ENCODE measurements around the gene ANP32E.

The ANP32E gene

DNA sequence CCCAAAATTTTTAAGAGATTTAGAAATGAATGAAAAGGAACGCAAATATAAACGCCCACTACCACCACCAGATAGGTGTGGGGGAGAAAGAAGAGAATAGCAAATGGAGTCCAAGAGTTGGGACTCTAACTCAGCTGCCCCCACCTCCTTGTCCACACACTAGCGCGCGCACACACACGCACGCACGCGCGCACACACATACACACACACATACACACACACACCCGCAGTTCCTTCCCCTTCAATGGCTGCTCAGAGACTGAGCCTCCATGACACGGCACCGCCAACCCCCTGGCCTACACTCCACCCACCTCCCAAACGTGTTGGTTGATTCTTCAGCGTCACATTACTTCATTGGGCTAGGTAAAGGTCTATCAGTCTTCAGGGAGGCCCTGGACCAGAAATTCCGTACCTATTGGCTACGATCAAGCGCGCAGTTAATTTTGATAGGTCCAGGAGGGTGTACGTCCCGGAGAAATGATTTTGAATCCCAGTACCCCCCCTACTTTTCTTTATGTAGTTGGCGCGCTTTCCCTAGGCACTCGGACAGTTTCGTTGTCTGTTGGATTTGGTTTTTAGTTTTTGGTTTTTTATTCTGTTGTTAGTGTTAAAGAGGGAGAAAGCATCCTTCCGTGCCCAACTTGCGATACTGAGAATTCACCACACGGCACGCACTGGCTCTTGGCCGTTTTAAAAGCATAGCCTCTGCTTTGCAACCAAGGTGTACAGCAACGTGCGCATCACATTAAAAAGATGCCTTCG lies at the start of gene ANP32E:
ANP32E (minus strand) TSS at position 261 of the 762 bp plus-strand sequence. CDS start 326 bp downstream, outside the sequence.
- peak; percentile 90 for DNase-seq

GRCh38 chr1:150283260-150283659 lies 47.3 kb upstream of the ANP32E start:
- no peak for DNase-seq

- no peak for DNase-seq
Measured at GRCh38 chr1:150282558-150282958, 46.6 kb upstream of the ANP32E start.

- DNase-seq: peak; percentile 80
Measured at GRCh38 chr1:150281758-150282557, 46.0 kb upstream of the ANP32E start, which contains the start of gene CIART. Gene CIART (plus strand): TSS chr1:150282554. CDS start chr1:150283268, 714 bp downstream.

- peak; percentile 67 for DNase-seq
Measured at GRCh38 chr1:150281221-150281757, 45.4 kb upstream of the ANP32E start.

- DNase-seq: no peak
Measured at GRCh38 chr1:150280138-150280707, 44.3 kb upstream of the ANP32E start.

GRCh38 chr1:150273311-150273710 lies 37.4 kb upstream of the ANP32E start:
- DNase-seq: no peak

GRCh38 chr1:150271291-150271959 lies 35.5 kb upstream of the ANP32E start:
- no peak for DNase-seq

GRCh38 chr1:150269451-150269850 lies 33.5 kb upstream of the ANP32E start:
- DNase-seq: no peak

- peak; percentile 94 for DNase-seq
Measured at GRCh38 chr1:150268705-150269403, 32.9 kb upstream of the ANP32E start, which contains the start of gene APH1A. Gene APH1A (minus strand): TSS chr1:150269016. CDS start chr1:150268810, 206 bp downstream.

- DNase-seq: peak; percentile 61
Measured at GRCh38 chr1:150268340-150268704, 32.4 kb upstream of the ANP32E start.

GRCh38 chr1:150267896-150268295 lies 32.0 kb upstream of the ANP32E start:
- no peak for DNase-seq

DNA sequence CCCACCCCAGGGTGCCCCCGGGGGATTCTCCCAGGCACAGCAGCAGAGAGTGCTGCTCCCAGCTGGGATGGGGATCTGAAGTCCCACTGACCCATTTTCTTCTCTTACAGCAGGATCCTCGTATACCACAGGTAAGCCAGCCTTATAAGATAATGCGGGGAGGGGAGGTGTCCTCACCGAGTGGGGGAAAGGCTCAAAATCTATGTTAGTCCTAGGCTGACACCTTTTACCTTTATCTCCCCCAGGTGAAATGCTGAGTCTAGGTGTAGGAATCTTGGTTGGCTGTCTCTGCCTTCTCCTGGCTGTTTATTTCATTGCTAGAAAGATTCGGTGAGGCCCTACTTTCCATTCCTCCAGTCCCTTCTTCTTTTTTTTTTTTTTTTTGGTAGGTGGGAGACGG lies 27.6 kb upstream of the ANP32E start:
- DNase-seq: no peak

DNA sequence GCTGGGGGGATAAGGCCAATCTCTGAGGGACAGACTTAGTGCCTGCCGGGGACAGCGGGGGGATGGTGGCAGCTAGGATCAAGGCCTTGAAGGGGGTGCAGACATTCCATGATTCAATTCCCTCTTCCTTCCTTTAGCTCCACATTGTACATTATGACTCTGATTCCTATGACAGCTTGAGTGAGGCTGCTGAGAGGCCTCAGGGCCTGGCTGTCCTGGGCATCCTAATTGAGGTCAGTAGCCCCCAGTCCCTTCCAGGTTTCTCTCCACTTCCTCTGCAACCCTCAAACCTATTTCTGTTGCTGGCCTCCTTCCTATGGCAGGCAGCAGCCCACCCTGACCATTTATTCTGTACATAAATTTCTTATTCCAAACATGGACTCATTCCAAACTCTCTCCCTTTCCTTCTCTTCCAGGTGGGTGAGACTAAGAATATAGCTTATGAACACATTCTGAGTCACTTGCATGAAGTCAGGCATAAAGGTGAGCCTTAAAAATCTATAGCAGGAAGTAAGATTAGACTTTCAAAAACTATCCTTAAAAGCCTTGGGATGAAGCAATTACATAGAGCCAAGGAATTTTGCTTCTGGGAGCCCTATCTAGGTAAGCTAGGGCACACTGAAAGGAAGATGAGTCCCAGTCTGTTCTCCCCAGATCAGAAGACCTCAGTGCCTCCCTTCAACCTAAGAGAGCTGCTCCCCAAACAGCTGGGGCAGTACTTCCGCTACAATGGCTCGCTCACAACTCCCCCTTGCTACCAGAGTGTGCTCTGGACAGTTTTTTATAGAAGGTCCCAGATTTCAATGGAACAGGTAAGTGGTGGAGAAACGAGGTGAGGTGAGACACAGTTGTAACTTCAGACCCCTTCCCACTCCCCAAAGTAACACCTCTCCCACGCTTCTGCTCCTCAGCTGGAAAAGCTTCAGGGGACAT lies 26.7 kb upstream of the ANP32E start:
- no peak for DNase-seq

DNA sequence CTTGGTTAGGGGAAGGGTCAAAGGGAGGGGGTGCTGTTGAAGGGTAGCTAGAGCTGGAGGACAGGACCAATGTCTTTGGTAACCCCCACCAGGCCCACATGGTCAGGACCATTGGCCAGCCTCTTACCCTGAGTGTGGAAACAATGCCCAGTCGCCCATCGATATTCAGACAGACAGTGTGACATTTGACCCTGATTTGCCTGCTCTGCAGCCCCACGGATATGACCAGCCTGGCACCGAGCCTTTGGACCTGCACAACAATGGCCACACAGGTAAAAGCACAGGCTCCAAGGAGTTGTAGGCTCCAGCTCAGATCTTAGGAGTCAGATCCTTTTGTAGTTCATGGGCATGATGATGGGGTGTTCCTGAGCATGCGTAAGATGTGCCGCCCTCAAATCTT lies 25.5 kb upstream of the ANP32E start:
- DNase-seq: no peak

GRCh38 chr1:150259758-150260669 lies 24.1 kb upstream of the ANP32E start:
- DNase-seq: no peak

DNA sequence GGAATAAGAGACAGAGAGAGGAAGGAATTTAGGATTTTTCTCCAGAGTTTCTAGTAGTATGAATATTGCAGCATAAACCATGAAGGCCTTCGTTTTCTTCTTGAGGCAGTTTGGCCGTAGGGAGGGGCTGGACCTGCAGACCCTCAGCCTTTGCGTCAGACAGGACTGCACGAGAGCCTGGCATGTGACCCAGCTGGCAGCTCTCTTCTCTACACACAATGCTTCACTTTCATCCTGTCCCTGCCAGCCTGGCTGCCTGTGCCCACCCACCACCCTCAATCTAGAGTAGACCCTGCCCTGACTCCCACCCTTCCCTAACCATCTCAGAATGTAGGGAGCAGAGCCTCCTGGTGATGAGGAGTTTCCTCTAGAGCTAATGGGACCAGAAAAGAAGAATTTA lies 23.3 kb upstream of the ANP32E start:
- DNase-seq: no peak

DNA sequence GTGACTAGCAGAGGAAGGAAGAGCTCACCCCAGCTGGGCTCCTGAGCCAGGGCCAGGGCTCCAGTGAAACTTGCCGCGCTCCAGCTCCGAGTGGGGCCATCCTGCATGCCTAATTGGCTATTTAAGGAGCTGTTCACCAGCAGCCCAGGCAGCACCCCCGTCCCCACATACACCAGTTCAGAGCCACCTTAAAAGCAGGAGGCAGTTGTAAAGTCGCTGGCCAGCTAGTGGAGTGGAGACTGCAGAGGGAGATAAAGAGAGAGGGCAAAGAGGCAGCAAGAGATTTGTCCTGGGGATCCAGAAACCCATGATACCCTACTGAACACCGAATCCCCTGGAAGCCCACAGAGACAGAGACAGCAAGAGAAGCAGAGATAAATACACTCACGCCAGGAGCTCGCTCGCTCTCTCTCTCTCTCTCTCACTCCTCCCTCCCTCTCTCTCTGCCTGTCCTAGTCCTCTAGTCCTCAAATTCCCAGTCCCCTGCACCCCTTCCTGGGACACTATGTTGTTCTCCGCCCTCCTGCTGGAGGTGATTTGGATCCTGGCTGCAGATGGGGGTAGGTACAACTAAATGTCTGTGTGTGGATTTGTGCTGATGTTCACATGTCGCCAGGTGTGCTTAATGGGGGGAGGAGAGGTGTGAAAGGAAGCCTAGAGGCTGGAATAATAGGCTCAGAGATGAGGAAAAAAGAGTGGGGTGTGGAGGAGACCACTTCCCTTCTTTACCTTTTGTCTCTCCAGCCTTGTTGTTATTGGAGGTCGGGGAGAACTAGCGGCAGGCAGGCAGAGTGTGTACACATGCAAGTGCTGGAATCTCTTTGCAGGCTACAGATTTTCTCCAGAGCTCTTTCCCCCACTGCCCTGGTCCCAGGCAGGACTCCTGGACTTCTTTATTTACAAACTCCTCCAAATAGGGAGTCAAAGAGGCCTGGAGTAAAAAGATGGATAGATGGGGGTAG lies 22.0 kb upstream of the ANP32E start, which contains the start of gene CA14:
CA14 (plus strand) TSS at position 151 of the 962 bp plus-strand sequence; CDS start at position 506, 355 bp downstream.
- no peak for DNase-seq

Measured in activated CD8-positive, alpha-beta memory T cell treated with anti-CD3 and anti-CD28 coated beads, Interleukin-2, amount 50 U/mL, for 48 hours (primary cell).